H1 (cell line): ENCODE measurements around the gene UCMA. TPM values are rescaled to one million over a fixed set of nuclear protein-coding genes. Genes with fewer than 3 reads are reported as not detected.

Experiments used
- CTCF ChIA-PET: fragments of 300-600 bp; sonication (Branson Sonifier 250); formaldehyde crosslinking; loops from one replicate; lab custom pipeline; 2021; ENCODE audit not compliant: partially characterized antibody; lab: Charles Lee
- POLR2A ChIA-PET: fragments of 300-600 bp; sonication (Branson Sonifier 250); formaldehyde crosslinking; loops from one replicate; lab custom pipeline; 2021; ENCODE audit warnings: inconsistent platforms; ENCODE audit not compliant: partially characterized antibody; lab: Charles Lee
- DNase-seq, 2 experiments: peaks; one replicate each; pipeline versions ENCODE4 v3.0.0 to v3.0.0-alpha.2; 2010 to 2022; ENCODE audit warnings: low spot score in 2 of 2, low read depth in 1 of 2, mixed read lengths in 1 of 2
- FAIRE-seq: peaks from 2 replicates; lab custom pipeline; 2011; peaks lifted over from hg19 to GRCh38; lab: Jason Lieb, UNC
- H2AFZ ChIP-seq: 2 replicates; pipeline ENCODE4 v1.8.1; 2012; ENCODE audit warnings: low read length, inconsistent platforms
- H2AK5ac ChIP-seq: 2 replicates; pipeline ENCODE4 v1.6.1; 2013; ENCODE audit warnings: low read depth, low read length
- H2BK120ac ChIP-seq: replicated peaks from 2 replicates; pipeline ENCODE3; 2013; ENCODE audit warnings: low read depth, low read length, inconsistent platforms
- H2BK12ac ChIP-seq: 2 replicates; pipeline ENCODE4 v1.6.1; 2013; ENCODE audit warnings: low read depth, low read length
- H2BK15ac ChIP-seq: 2 replicates; pipeline ENCODE4 v1.6.1; 2013; ENCODE audit warnings: low read length
- H2BK20ac ChIP-seq: 2 replicates; pipeline ENCODE4 v1.6.1; 2013; ENCODE audit warnings: low read length
- H2BK5ac ChIP-seq: 2 replicates; pipeline ENCODE4 v1.6.1; 2013; ENCODE audit warnings: low read depth, low read length
- H3K14ac ChIP-seq: 2 replicates; pipeline ENCODE4 v1.6.1; 2013; ENCODE audit warnings: inconsistent platforms; ENCODE audit not compliant: insufficient read length
- H3K18ac ChIP-seq: 2 replicates; pipeline ENCODE4 v1.6.1; 2013; ENCODE audit warnings: low read length; ENCODE audit errors: extremely low read depth
- H3K23ac ChIP-seq: 2 replicates; pipeline ENCODE4 v1.6.1; 2013; ENCODE audit warnings: inconsistent platforms; ENCODE audit not compliant: insufficient read length
- H3K23me2 ChIP-seq: 2 replicates; pipeline ENCODE4 v1.6.1; 2013; ENCODE audit warnings: low read depth, low read length
- H3K27ac ChIP-seq: 2 replicates; pipeline ENCODE4 v1.6.1; 2011; ENCODE audit warnings: low read depth, low read length, inconsistent platforms
- H3K27me3 ChIP-seq, 4 experiments: replicated peaks in 1 of 4; 1 replicate in 1 of 4; 2 replicates in 3 of 4; pipeline versions ENCODE4 v1.6.1 to v1.8.1; 2011 to 2013; ENCODE audit warnings: low read length in 3 of 4, mild to moderate bottlenecking in 3 of 4, inconsistent platforms in 2 of 4, mixed read lengths in 2 of 4, moderate library complexity in 1 of 4; ENCODE audit not compliant: control insufficient read depth in 3 of 4, insufficient read depth in 3 of 4; ENCODE audit errors: extremely low read depth in 1 of 4
- H3K36me3 ChIP-seq, 4 experiments: 2 replicates each; pipeline versions ENCODE4 v1.6.1 to v1.8.1; 2011 to 2013; ENCODE audit warnings: mild to moderate bottlenecking in 4 of 4, low read length in 3 of 4, moderate library complexity in 2 of 4, control low read depth in 1 of 4, inconsistent platforms in 1 of 4; ENCODE audit not compliant: insufficient read depth in 4 of 4, control insufficient read depth in 2 of 4
- H3K4ac ChIP-seq: replicated peaks from 2 replicates; pipeline ENCODE3; 2013; ENCODE audit warnings: low read length, low read depth, mixed read lengths, inconsistent platforms; ENCODE audit not compliant: insufficient read length
- H3K4me1 ChIP-seq, 4 experiments: replicated peaks in 1 of 4; 1 replicate in 1 of 4; 2 replicates in 3 of 4; pipeline versions ENCODE4 v1.6.1 to v1.8.1; 2011 to 2013; ENCODE audit warnings: low read length in 3 of 4, inconsistent platforms in 2 of 4, mixed read lengths in 1 of 4; ENCODE audit not compliant: insufficient read depth in 4 of 4, control insufficient read depth in 3 of 4
- H3K4me2 ChIP-seq, 2 experiments: 2 replicates each; pipeline versions ENCODE4 v1.6.1 to v1.8.1; 2011 to 2013; ENCODE audit warnings: low read depth in 2 of 2, low read length in 2 of 2, control low read depth in 1 of 2, inconsistent platforms in 1 of 2, mild to moderate bottlenecking in 1 of 2; ENCODE audit not compliant: insufficient read depth in 1 of 2
- H3K4me3 ChIP-seq, 4 experiments: fragments of 200-600, 300-600 bp in 1 of 4; sonication (generic), shearing (Covaris generic), sonication (Bioruptor Twin) in 1 of 4; 2 replicates each; pipeline versions ENCODE4 v1.5.1 to v1.8.1; 2011 to 2016; ENCODE audit warnings: low read length in 4 of 4, low read depth in 3 of 4, control low read depth in 2 of 4, inconsistent platforms in 2 of 4, mild to moderate bottlenecking in 2 of 4, mixed read lengths in 1 of 4, moderate library complexity in 1 of 4; ENCODE audit not compliant: insufficient read depth in 2 of 4; ENCODE audit errors: extremely low read depth in 1 of 4
- H3K56ac ChIP-seq: replicated peaks from 2 replicates; pipeline ENCODE3; 2013; ENCODE audit warnings: low read depth, mild to moderate bottlenecking, mixed read lengths, low read length, inconsistent platforms; ENCODE audit not compliant: insufficient read length
- H3K79me1 ChIP-seq: 2 replicates; pipeline ENCODE4 v1.6.1; 2013; ENCODE audit warnings: low read depth, low read length, control low read depth
- H3K79me2 ChIP-seq, 2 experiments: 2 replicates each; pipeline versions ENCODE4 v1.6.1 to v1.8.1; 2012 to 2013; ENCODE audit warnings: low read length in 2 of 2, mild to moderate bottlenecking in 2 of 2, inconsistent platforms in 1 of 2; ENCODE audit not compliant: insufficient read depth in 2 of 2, control insufficient read depth in 1 of 2
- H3K9ac ChIP-seq, 4 experiments: replicated peaks in 1 of 4; 1 replicate in 1 of 4; 2 replicates in 3 of 4; pipeline versions ENCODE4 v1.6.1 to v1.8.1; 2011 to 2013; ENCODE audit warnings: low read depth in 3 of 4, low read length in 3 of 4, control low read depth in 2 of 4, mild to moderate bottlenecking in 2 of 4, moderate library complexity in 2 of 4, inconsistent platforms in 1 of 4; ENCODE audit errors: extremely low read depth in 1 of 4
- H3K9me3 ChIP-seq, 2 experiments: 2 replicates each; pipeline versions ENCODE4 v1.6.1 to v1.8.1; 2012 to 2013; ENCODE audit warnings: mild to moderate bottlenecking in 2 of 2, moderate library complexity in 2 of 2, control low read depth in 1 of 2, inconsistent platforms in 1 of 2, low read depth in 1 of 2, low read length in 1 of 2, mixed read lengths in 1 of 2; ENCODE audit not compliant: insufficient read depth in 2 of 2
- H4K20me1 ChIP-seq, 2 experiments: replicated peaks in 1 of 2; 2 replicates each; pipeline versions ENCODE3 to v1.8.1; 2011 to 2013; ENCODE audit warnings: inconsistent platforms in 2 of 2, low read length in 2 of 2, mild to moderate bottlenecking in 1 of 2; ENCODE audit not compliant: insufficient read depth in 2 of 2, control insufficient read depth in 1 of 2
- H4K5ac ChIP-seq: 2 replicates; pipeline ENCODE4 v1.6.1; 2013; ENCODE audit warnings: low read length, low read depth, mixed read lengths, inconsistent platforms; ENCODE audit not compliant: insufficient read length
- H4K8ac ChIP-seq: 2 replicates; pipeline ENCODE4 v1.8.0; 2013; ENCODE audit warnings: mild to moderate bottlenecking, moderate library complexity, low read length, inconsistent platforms; ENCODE audit not compliant: insufficient read depth; ENCODE audit errors: extremely low read depth
- H4K91ac ChIP-seq: replicated peaks from 2 replicates; pipeline ENCODE3; 2013; ENCODE audit warnings: low read length, mixed read lengths, inconsistent platforms; ENCODE audit not compliant: insufficient read length
- BCL11A ChIP-seq, 2 experiments: IDR thresholded peaks; one replicate each; pipeline ENCODE4 v1.6.1; 2011; ENCODE audit warnings: low read depth in 2 of 2, low read length in 2 of 2, mild to moderate bottlenecking in 2 of 2
- CBX8 ChIP-seq: fragments of 300-800, 300-1000 bp; sonication (generic); IDR thresholded peaks from 2 replicates; pipeline ENCODE4 v1.7.1; 2016; ENCODE audit warnings: low read depth, low read length, borderline replicate concordance
- RFX5 ChIP-seq: IDR thresholded peaks from 2 replicates; pipeline ENCODE4 v1.6.1; 2011; ENCODE audit warnings: low read depth, low read length, improper control_type of control experiment, borderline replicate concordance
- WGBS, 2 experiments: shearing (Covaris generic) in 1 of 2; methylation state at CpG; one replicate each; pipeline versions ENCODE4 v1.1.6 to v1.1.7; 2013 to 2015; ENCODE audit warnings: low lambda C conversion rate in 2 of 2, mixed read lengths in 2 of 2, inconsistent platforms in 1 of 2, low coverage in 1 of 2, missing lambda C conversion rate in 1 of 2; ENCODE audit not compliant: insufficient replicate concordance in 2 of 2, insufficient coverage in 1 of 2, insufficient read length in 1 of 2; ENCODE audit errors: extremely low coverage in 1 of 2, missing lambda C conversion rate in 1 of 2; 5-methylcytosine and 5-hydroxymethylcytosine counted together
- polyA plus RNA-seq, 7 experiments: library from polyadenylated mRNA; depleted of rRNA in 3 of 7; stranded (reverse) in 5 of 7; unstranded in 2 of 7; fragments of >200 nt in 5 of 7; fragments of 200-250 nt in 2 of 7; gene quantifications; 1 replicate in 5 of 7; 2 replicates in 1 of 7; 4 replicates in 1 of 7; pipeline versions ENCODE4 v1.2.1 to v1.2.3, GENCODE V29; 2011 to 2013; ENCODE audit warnings: missing spikeins in 2 of 7, mixed read lengths in 2 of 7
- total RNA-seq: library from RNA; stranded (reverse); fragmentation: NEBNext Ultra II Directional; extraction: Animal tissue kit (Norgen Biotek cat#: 25700); gene quantifications from 2 replicates; pipeline ENCODE4 v1.2.1, GENCODE V29; 2021

The UCMA gene
- total and polyA plus RNA-seq, 2 of the 8 experiments (the other 6 are each of a cell fraction or from before 2014, with no cell fraction given) = 1.2 to 4.6 TPM

GRCh38 chr10:13221572-13221971 lies 12.6 kb downstream of the UCMA start:
- no peak overlapping the region for H4K91ac ChIP-seq
- no peaks in the 10 kb centered on the region for H4K20me1 ChIP-seq
- no peak overlapping the region for H3K4me3 ChIP-seq
- DNase-seq (no peak), FAIRE-seq (no peak)
- no peak overlapping the region for H2BK120ac ChIP-seq
- H2AFZ ChIP-seq = no peak overlapping the region
- H2BK5ac ChIP-seq = no peak overlapping the region
- TF ChIP-seq BCL11A (IDR thresholded peaks at IDR 0.05; ENCODE audit: low read depth in 2 of 2, low read length in 2 of 2) (no peak), CBX8 (no peak), RFX5 (no peak)
- no peak overlapping the region for H3K18ac ChIP-seq
- no peaks in the 10 kb centered on the region for H3K9me3 ChIP-seq
- no peak overlapping the region for H3K4ac ChIP-seq
- no peaks in the 10 kb centered on the region for H3K23me2 ChIP-seq
- peaks cover 0 to 5% (median 0%) of the 10 kb centered on the region in 4 experiments; a peak in 3 of 7 replicates for H3K4me1 ChIP-seq
- H3K36me3 ChIP-seq = no peaks in the 10 kb centered on the region
- no peak overlapping the region for H4K8ac ChIP-seq
- H3K79me1 ChIP-seq = no peaks in the 10 kb centered on the region; the same call in 1 of the 2 replicates
- no peak overlapping the region for H2BK15ac ChIP-seq
- H3K9ac ChIP-seq = no peak overlapping the region
- H3K27me3 ChIP-seq = no peaks in the 10 kb centered on the region
- H3K14ac ChIP-seq = no peak overlapping the region
- no peak overlapping the region for H4K5ac ChIP-seq
- H2AK5ac ChIP-seq = no peak overlapping the region
- H2BK12ac ChIP-seq = no peak overlapping the region
- no peaks in the 10 kb centered on the region for H3K79me2 ChIP-seq
- no peak overlapping the region for H2BK20ac ChIP-seq
- H3K4me2 ChIP-seq = no peak overlapping the region
- H3K27ac ChIP-seq = no peak overlapping the region
- H3K56ac ChIP-seq = no peak overlapping the region
- WGBS, 2 experiments = 91% methylated on average over 8 of the region's 8 CpGs; no CpG with 5 or more reads in 1 of the 2 experiments
- POLR2A ChIA-PET = interaction anchor here (1.0 to 1.7 kb wide), 3 partner anchors 10 to 129 kb away, joined by 3 to 4 read pairs (median 4); no protein-coding TSS in a partner anchor
- CTCF ChIA-PET = interaction anchor here (0.9 to 2.6 kb wide), 7 partner anchors 9 to 55 kb away, joined by 3 to 15 read pairs (median 9); no protein-coding TSS in a partner anchor
- no peak overlapping the region for H3K23ac ChIP-seq
